Measurements from ENCODE around the gene SGMS1. TPM values are rescaled to one million over a fixed set of nuclear protein-coding genes. Genes with fewer than 3 reads are reported as not detected.

SGMS1 gene
- polyA plus RNA-seq, 1 of the 3 experiments (the other 2 are of a cell fraction), result 6.3 TPM

- H3K4me2 ChIP-seq, result no peak overlapping the region
- H3K9me2 ChIP-seq, result no peaks in the 10 kb centered on the region
- H3K9me3 ChIP-seq, result no peaks in the 10 kb centered on the region
- ChIA-PET POLR2A (no interaction called here), CTCF (interaction anchor here (0.9 to 1.3 kb wide), 2 partner anchors 10 to 16 kb away, joined by 3 read pairs; no protein-coding TSS in a partner anchor)
- 91% methylated on average over 6 of the region's 6 CpGs for WGBS (ENCODE audit: low lambda C conversion rate)
- H3K4me3 ChIP-seq (ENCODE audit: low read depth in 2 of 2, low read length in 1 of 2), result no peak overlapping the region
- no peaks in the 10 kb centered on the region for H3K4me1 ChIP-seq (ENCODE audit: control insufficient read depth in 1 of 2, insufficient read depth in 2 of 2, low read depth in 1 of 2, low read length in 1 of 2)
- no peaks in the 10 kb centered on the region for H4K20me1 ChIP-seq (ENCODE audit: insufficient read depth)
- TF ChIP-seq FOSL2 (IDR thresholded peaks at IDR 0.05; ENCODE audit: borderline replicate concordance, low read depth) (no peak), GATA2 (CRISPR knock-in tag; IDR thresholded peaks at IDR 0.05) (no peak), GABPA (IDR thresholded peaks at IDR 0.05; ENCODE audit: low read depth) (no peak), CHD2 (IDR thresholded peaks at IDR 0.05; ENCODE audit: low read length, partially characterized antibody) (no peak), REST (IDR thresholded peaks at IDR 0.05; ENCODE audit: low read depth, low read length) (no peak)
- no peak for DNase-seq
- no peaks in the 10 kb centered on the region for H3F3A ChIP-seq (replicated peaks; ENCODE audit: insufficient read depth)
- H3K79me2 ChIP-seq (ENCODE audit: insufficient read depth), result peaks cover 9% of the 10 kb centered on the region; the same call in 1 of the 2 replicates
- H2AFZ ChIP-seq (ENCODE audit: low read depth), result no peak overlapping the region
- no peaks in the 10 kb centered on the region for H3K36me3 ChIP-seq (replicated peaks in 1 of 2; ENCODE audit: control insufficient read depth in 1 of 2, insufficient read depth in 2 of 2, low read length in 1 of 2)
- no peak overlapping the region for H3K9ac ChIP-seq
- no peaks in the 10 kb centered on the region for H3K27me3 ChIP-seq (ENCODE audit: insufficient read depth)
- no peak overlapping the region for H3K27ac ChIP-seq (ENCODE audit: low read depth in 2 of 2, low read length in 1 of 2)
Measured at GRCh38 chr10:50544857-50545429, 78.8 kb downstream of the SGMS1 start.

GRCh38 chr10:50544095-50544856 lies 79.5 kb downstream of the SGMS1 start:
- POLR2A ChIA-PET, result interaction anchor here (0.5 kb wide), 1 partner anchor 13 kb away, joined by 4 read pairs; no protein-coding TSS in a partner anchor
- Histone ChIP-seq H3K36me3 (replicated peaks in 1 of 2; ENCODE audit: control insufficient read depth in 1 of 2, insufficient read depth in 2 of 2, low read length in 1 of 2) (no peaks in the 10 kb centered on the region), H3K4me2 (no peak overlapping the region), H3K4me3 (ENCODE audit: low read depth in 2 of 2, low read length in 1 of 2) (no peak overlapping the region), H3K79me2 (ENCODE audit: insufficient read depth) (peaks cover 9% of the 10 kb centered on the region; the same call in 1 of the 2 replicates), H2AFZ (ENCODE audit: low read depth) (no peak overlapping the region), H3K4me1 (ENCODE audit: control insufficient read depth in 1 of 2, insufficient read depth in 2 of 2, low read depth in 1 of 2, low read length in 1 of 2) (no peaks in the 10 kb centered on the region), H3K9me3 (no peaks in the 10 kb centered on the region), H4K20me1 (ENCODE audit: insufficient read depth) (no peaks in the 10 kb centered on the region), H3K27me3 (ENCODE audit: insufficient read depth) (no peaks in the 10 kb centered on the region), H3F3A (replicated peaks; ENCODE audit: insufficient read depth) (no peaks in the 10 kb centered on the region), H3K9me2 (no peaks in the 10 kb centered on the region), H3K9ac (no peak overlapping the region), H3K27ac (ENCODE audit: low read depth in 2 of 2, low read length in 1 of 2) (no peak overlapping the region)
- no peak for TF ChIP-seq MXI1 (IDR thresholded peaks at IDR 0.05; ENCODE audit: low read depth, low read length)
- TF ChIP-seq FOSL2 (IDR thresholded peaks at IDR 0.05; ENCODE audit: borderline replicate concordance, low read depth), result no peak
- no peak for TF ChIP-seq GATA2 (CRISPR knock-in tag; IDR thresholded peaks at IDR 0.05)
- TF ChIP-seq TEAD4 (IDR thresholded peaks at IDR 0.05; ENCODE audit: borderline replicate concordance, insufficient read depth), result no peak
- no peak for TF ChIP-seq ELF1 (IDR thresholded peaks at IDR 0.05)
- no peak for TF ChIP-seq CHD2 (IDR thresholded peaks at IDR 0.05; ENCODE audit: low read length, partially characterized antibody)
- no peak for TF ChIP-seq GABPA (IDR thresholded peaks at IDR 0.05; ENCODE audit: low read depth)
- TF ChIP-seq SIN3A (IDR thresholded peaks at IDR 0.05; ENCODE audit: borderline replicate concordance, low read depth, low read length), result no peak
- CTCF ChIA-PET, result interaction anchor here (0.9 to 1.6 kb wide), 2 partner anchors 13 to 17 kb away, joined by 3 to 5 read pairs; no protein-coding TSS in a partner anchor
- no peak for DNase-seq
- 83% methylated on average over 3 of the region's 3 CpGs for WGBS (ENCODE audit: low lambda C conversion rate)
